IMR-90 (cell line): ENCODE results near the gene CFAP92. TPM values are rescaled to one million over a fixed set of nuclear protein-coding genes. Genes with fewer than 3 reads are reported as not detected.
A peak's percentile ranks its signal among the peaks of the same experiment; 100 is the strongest.

ENCODE experiments used
- ATAC-seq: fragments of 200-7000 bp; cut with Tn5 transposase; 2 replicates; pipeline ENCODE4 v1.9.1; 2020; ENCODE audit warnings: low read depth, mild to moderate bottlenecking, moderate library complexity
- BruUV-seq: library from RNA; stranded (reverse); fragments of 400-500 nt; replicated peaks from 2 replicates; lab custom pipeline; 2021; lab: Mats Ljungman, UMichigan
- CTCF ChIA-PET: fragments of 300-600 bp; formaldehyde crosslinking; extraction: SDS; loops from one replicate; lab custom pipeline; 2021; ENCODE audit warnings: antibody characterized with exemption; lab: Yijun Ruan, JAX
- POLR2A ChIA-PET: fragments of 300-600 bp; sonication (Branson Sonifier 250); formaldehyde crosslinking; loops from one replicate; lab custom pipeline; 2022; ENCODE audit warnings: antibody characterized with exemption; ENCODE audit not compliant: unreplicated experiment; lab: Charles Lee
- DNase-seq: peaks from one replicate; pipeline ENCODE4 v3.0.0; 2013
- H2AFZ ChIP-seq: replicated peaks from 2 replicates; pipeline ENCODE3; 2013; ENCODE audit warnings: low read length, mild to moderate bottlenecking; ENCODE audit not compliant: poor library complexity
- H2AK5ac ChIP-seq: 2 replicates; pipeline ENCODE4 v1.6.1; 2013; ENCODE audit warnings: low read depth, low read length, inconsistent platforms
- H2AK9ac ChIP-seq: replicated peaks from 2 replicates; pipeline ENCODE3; 2013; ENCODE audit warnings: mild to moderate bottlenecking, low read depth, low read length, moderate library complexity; ENCODE audit not compliant: poor library complexity
- H2BK120ac ChIP-seq: 2 replicates; pipeline ENCODE4 v1.6.1; 2013; ENCODE audit warnings: low read depth, low read length, inconsistent platforms
- H2BK15ac ChIP-seq: 3 replicates; pipeline ENCODE4 v1.6.1; 2013; ENCODE audit warnings: low read depth, low read length, inconsistent platforms
- H2BK20ac ChIP-seq: 2 replicates; pipeline ENCODE4 v1.6.1; 2013; ENCODE audit warnings: low read depth, mild to moderate bottlenecking, inconsistent platforms, low read length, moderate library complexity
- H2BK5ac ChIP-seq: 2 replicates; pipeline ENCODE4 v1.6.1; 2013; ENCODE audit warnings: mild to moderate bottlenecking, low read depth, low read length, inconsistent platforms; ENCODE audit not compliant: poor library complexity, severe bottlenecking
- H3K14ac ChIP-seq: replicated peaks from 2 replicates; pipeline ENCODE4 v1.6.1; 2013; ENCODE audit warnings: low read depth, low read length, inconsistent platforms
- H3K18ac ChIP-seq: 2 replicates; pipeline ENCODE4 v1.6.1; 2013; ENCODE audit warnings: low read depth, low read length, control low read depth
- H3K23ac ChIP-seq: 2 replicates; pipeline ENCODE4 v1.6.1; 2013; ENCODE audit warnings: low read depth, low read length, inconsistent platforms
- H3K27ac ChIP-seq: 2 replicates; pipeline ENCODE4 v1.5.1; 2013; ENCODE audit warnings: mild to moderate bottlenecking, control low read depth, low read length; ENCODE audit not compliant: insufficient read depth
- H3K27me3 ChIP-seq: 2 replicates; pipeline ENCODE4 v1.6.1; 2013; ENCODE audit warnings: low read length; ENCODE audit not compliant: control insufficient read depth, insufficient read depth
- H3K36me3 ChIP-seq: 2 replicates; pipeline ENCODE4 v1.6.1; 2013; ENCODE audit warnings: low read length, mixed read lengths; ENCODE audit not compliant: control insufficient read depth, insufficient read depth
- H3K4ac ChIP-seq: 2 replicates; pipeline ENCODE4 v1.6.1; 2013; ENCODE audit warnings: low read depth, low read length, inconsistent platforms
- H3K4me1 ChIP-seq: 2 replicates; pipeline ENCODE4 v1.6.1; 2013; ENCODE audit warnings: low read length, mixed read lengths; ENCODE audit not compliant: control insufficient read depth, insufficient read depth
- H3K4me2 ChIP-seq: 2 replicates; pipeline ENCODE4 v1.6.1; 2013; ENCODE audit warnings: low read depth, mild to moderate bottlenecking, control low read depth, low read length, moderate library complexity
- H3K4me3 ChIP-seq: 2 replicates; pipeline ENCODE4 v1.5.1; 2013; ENCODE audit warnings: low read depth, mild to moderate bottlenecking, control low read depth, low read length, moderate library complexity; ENCODE audit not compliant: insufficient read depth
- H3K56ac ChIP-seq: 2 replicates; pipeline ENCODE4 v1.6.1; 2013; ENCODE audit warnings: low read length, inconsistent platforms; ENCODE audit not compliant: insufficient read depth; ENCODE audit errors: extremely low read depth
- H3K79me1 ChIP-seq, 2 experiments: 2 replicates each; pipeline ENCODE4 v1.6.1; 2013; ENCODE audit warnings: low read length in 2 of 2, inconsistent platforms in 1 of 2, low read depth in 1 of 2
- H3K9ac ChIP-seq: 2 replicates; pipeline ENCODE4 v1.6.1; 2013; ENCODE audit warnings: low read depth, low read length, control low read depth
- H3K9me1 ChIP-seq: 2 replicates; pipeline ENCODE4 v1.6.1; 2013; ENCODE audit warnings: low read length, inconsistent platforms; ENCODE audit not compliant: insufficient read depth
- H3K9me3 ChIP-seq: 2 replicates; pipeline ENCODE4 v1.6.1; 2013; ENCODE audit warnings: low read length; ENCODE audit not compliant: control insufficient read depth, insufficient read depth
- H4K20me1 ChIP-seq: 2 replicates; pipeline ENCODE4 v1.6.1; 2013; ENCODE audit warnings: low read length, inconsistent platforms; ENCODE audit not compliant: insufficient read depth
- H4K5ac ChIP-seq: 2 replicates; pipeline ENCODE4 v1.6.1; 2013; ENCODE audit warnings: mild to moderate bottlenecking, low read depth, low read length, control low read depth
- H4K8ac ChIP-seq, 2 experiments: 2 replicates each; pipeline ENCODE4 v1.6.1; 2013; ENCODE audit warnings: low read depth in 2 of 2, low read length in 2 of 2, control low read depth in 1 of 2, inconsistent platforms in 1 of 2
- H4K91ac ChIP-seq: 2 replicates; pipeline ENCODE4 v1.6.1; 2013; ENCODE audit warnings: low read depth, low read length, inconsistent platforms; ENCODE audit not compliant: insufficient read depth
- CEBPB ChIP-seq: IDR thresholded peaks from 2 replicates; pipeline ENCODE4 v1.6.1; 2012; ENCODE audit warnings: low read depth, low read length, improper control_type of control experiment
- ELK1 ChIP-seq: fragments of 150-350 bp; IDR thresholded peaks from 2 replicates; pipeline ENCODE4 v1.6.1; 2016; ENCODE audit warnings: low read depth, mild to moderate bottlenecking, low read length, moderate library complexity, borderline replicate concordance
- MXI1 ChIP-seq: IDR thresholded peaks from 2 replicates; pipeline ENCODE4 v1.6.1; 2012; ENCODE audit warnings: low read depth, mild to moderate bottlenecking, low read length, moderate library complexity, borderline replicate concordance
- RAD21 ChIP-seq: IDR thresholded peaks from 2 replicates; pipeline ENCODE4 v1.6.1; 2012; ENCODE audit warnings: low read length, improper control_type of control experiment
- SMC3 ChIP-seq: fragments of 150-350 bp; IDR thresholded peaks from 2 replicates; pipeline ENCODE4 v1.6.1; 2016; ENCODE audit warnings: low read depth, mild to moderate bottlenecking, antibody characterized with exemption, low read length, moderate library complexity
- USF2 ChIP-seq: fragments of 150-350 bp; IDR thresholded peaks from 2 replicates; pipeline ENCODE4 v1.6.1; 2017; ENCODE audit warnings: mild to moderate bottlenecking, antibody characterized with exemption, low read length, low read depth
- WGBS, 2 experiments: methylation state at CpG; one replicate each; pipeline versions ENCODE4 v1.1.5 to v1.1.7; 2013; ENCODE audit warnings: missing lambda C conversion rate in 2 of 2; ENCODE audit not compliant: insufficient read length in 1 of 2; ENCODE audit errors: extremely low coverage in 2 of 2; 5-methylcytosine and 5-hydroxymethylcytosine counted together
- dilution Hi-C: fragments of 300-500 bp; cut with HindIII; formaldehyde crosslinking; loops from one replicate; pipeline ENCODE4 v1.14.3; 2018; ENCODE audit warnings: low sequenced_read_pairs; ENCODE audit not compliant: unreplicated experiment
- in situ Hi-C: fragments of 300-500 bp; cut with MboI; formaldehyde crosslinking; loops from 3 replicates; pipeline ENCODE4 v1.14.3; 2019; ENCODE audit warnings: low sequenced_read_pairs, inconsistent platforms, mixed read lengths
- intact Hi-C: fragments of 100-400 bp; cut with micrococcal nuclease; formaldehyde crosslinking; loops from 2 replicates; pipeline ENCODE4 v1.10.0; 2022
- polyA plus RNA-seq, 3 experiments: library from polyadenylated mRNA; depleted of rRNA; stranded (reverse); fragments of >200 nt; gene quantifications; 2 replicates each; pipeline ENCODE4 v1.2.3, GENCODE V29; 2012; ENCODE audit warnings: low replicate concordance in 1 of 3
- total RNA-seq: library from RNA; depleted of rRNA; stranded (reverse); fragments of >200 nt; gene quantifications from 2 replicates; pipeline ENCODE4 v1.2.3, GENCODE V29; 2012

CFAP92 gene
- total and polyA plus RNA-seq, 2 of the 4 experiments (the other 2 are of a cell fraction) = not detected

DNA sequence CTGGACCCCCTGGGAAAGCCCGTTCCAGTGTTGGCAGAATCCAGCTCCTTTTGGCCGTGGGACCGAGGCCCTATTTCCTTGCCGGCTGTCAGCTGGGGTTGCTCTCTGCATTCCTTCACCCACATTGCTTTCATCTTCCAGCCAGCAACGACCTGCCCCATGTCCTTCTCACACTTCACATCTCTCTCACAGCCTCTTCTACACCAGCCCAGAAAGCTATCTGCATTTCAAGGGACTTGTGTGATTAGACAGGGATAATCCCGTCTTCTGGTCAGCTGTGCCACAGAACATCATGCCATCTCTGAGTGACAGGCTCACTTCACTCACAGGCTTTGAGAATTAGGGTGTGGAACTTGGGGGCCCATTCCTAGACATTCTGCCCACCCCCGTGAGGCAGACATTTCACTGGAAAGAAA, 23.6 kb upstream of the CFAP92 start:
- dilution Hi-C loops = no loop called here
- H3K27me3 ChIP-seq = peaks cover 7% of the 10 kb centered on the region; the same call in 1 of the 2 replicates
- no peak overlapping the region for H3K56ac ChIP-seq
- no peak overlapping the region; the same call in 1 of the 2 replicates for H4K5ac ChIP-seq
- H4K91ac ChIP-seq = peak overlapping the region; percentile 9; the same call in 1 of the 2 replicates
- BruUV-seq = no TSS peak
- H2AK5ac ChIP-seq = peak overlapping the region; percentile 2; the same call in 1 of the 2 replicates
- peak overlapping the region; percentile 74; the same call in 1 of the 2 replicates for H2BK20ac ChIP-seq
- H3K4ac ChIP-seq = 0 out of 2 replicates have a peak overlapping the region, but pooled peaks have one; percentile 22
- DNase-seq (no peak), ATAC-seq (no peak)
- H2AK9ac ChIP-seq = no peak overlapping the region
- in situ Hi-C loops = no loop called here
- H4K20me1 ChIP-seq = no peaks in the 10 kb centered on the region
- H4K8ac ChIP-seq = no peak overlapping the region
- H3K14ac ChIP-seq = no peak overlapping the region
- peak overlapping the region; percentile 40; the same call in 1 of the 2 replicates for H2BK120ac ChIP-seq
- TF ChIP-seq SMC3 (no peak), CEBPB (no peak), MXI1 (no peak), RAD21 (no peak), ELK1 (no peak), USF2 (no peak)
- H3K79me1 ChIP-seq = no peaks in the 10 kb centered on the region
- ChIA-PET POLR2A (interaction anchor here (1.3 kb wide), 1 partner anchor 12 kb away, joined by 6 read pairs; no protein-coding TSS in a partner anchor), CTCF (interaction anchor here (1.7 kb wide), 1 partner anchor 47 kb away, joined by 6 read pairs; no protein-coding TSS in a partner anchor)
- WGBS, 2 experiments = 17% methylated on average over 1 of the region's 7 CpGs; no CpG with 5 or more reads in 1 of the 2 experiments
- H3K18ac ChIP-seq = no peak overlapping the region
- no peak overlapping the region for H3K4me3 ChIP-seq
- H2BK5ac ChIP-seq = no peak overlapping the region
- peaks cover 11% of the 10 kb centered on the region for H3K9me1 ChIP-seq
- no peak overlapping the region for H2AFZ ChIP-seq
- intact Hi-C loops = no loop called here
- H3K4me1 ChIP-seq = peaks cover 23% of the 10 kb centered on the region
- H3K36me3 ChIP-seq = no peaks in the 10 kb centered on the region
- H3K9me3 ChIP-seq = no peaks in the 10 kb centered on the region
- no peak overlapping the region for H3K27ac ChIP-seq
- no peak overlapping the region for H3K9ac ChIP-seq
- 0 out of 2 replicates have a peak overlapping the region, but pooled peaks have one; percentile 11 for H3K23ac ChIP-seq
- H3K4me2 ChIP-seq = no peak overlapping the region
- no peak overlapping the region; the same call in 2 of the 3 replicates for H2BK15ac ChIP-seq
